Esophagus muscularis mucosa (tissue), 4 donors: ENCODE results near the gene DVL1.

Experiments used
- EP300 ChIP-seq: sonication (generic); formaldehyde crosslinking; IDR thresholded peaks from one replicate; pipeline ENCODE4 v1.6.1; 2017; ENCODE audit warnings: antibody characterized with exemption
- POLR2A ChIP-seq: fragments of 450-650 bp; IDR thresholded peaks from one replicate; pipeline ENCODE4 v1.6.1; 2017; ENCODE audit warnings: antibody characterized with exemption, moderate library complexity, mild to moderate bottlenecking, low read depth
- POLR2AphosphoS5 ChIP-seq, 2 donors: sonication (generic); formaldehyde crosslinking; IDR thresholded peaks; one replicate each; pipeline ENCODE4 v1.6.1; 2017; ENCODE audit warnings: antibody characterized with exemption in 2 of 2
- TF ChIP-seq, protein P1 (sequence below), 3 experiments: fragments of 200-600 bp in 2 of 3; fragments of 450-650 bp in 1 of 3; sonication (generic) in 2 of 3; IDR thresholded peaks; one replicate each; pipeline ENCODE4 v1.5.1; 2017 to 2019; ENCODE audit warnings: antibody characterized with exemption in 3 of 3, mild to moderate bottlenecking in 2 of 3, moderate library complexity in 1 of 3

- TF ChIP-seq, protein P1, sequence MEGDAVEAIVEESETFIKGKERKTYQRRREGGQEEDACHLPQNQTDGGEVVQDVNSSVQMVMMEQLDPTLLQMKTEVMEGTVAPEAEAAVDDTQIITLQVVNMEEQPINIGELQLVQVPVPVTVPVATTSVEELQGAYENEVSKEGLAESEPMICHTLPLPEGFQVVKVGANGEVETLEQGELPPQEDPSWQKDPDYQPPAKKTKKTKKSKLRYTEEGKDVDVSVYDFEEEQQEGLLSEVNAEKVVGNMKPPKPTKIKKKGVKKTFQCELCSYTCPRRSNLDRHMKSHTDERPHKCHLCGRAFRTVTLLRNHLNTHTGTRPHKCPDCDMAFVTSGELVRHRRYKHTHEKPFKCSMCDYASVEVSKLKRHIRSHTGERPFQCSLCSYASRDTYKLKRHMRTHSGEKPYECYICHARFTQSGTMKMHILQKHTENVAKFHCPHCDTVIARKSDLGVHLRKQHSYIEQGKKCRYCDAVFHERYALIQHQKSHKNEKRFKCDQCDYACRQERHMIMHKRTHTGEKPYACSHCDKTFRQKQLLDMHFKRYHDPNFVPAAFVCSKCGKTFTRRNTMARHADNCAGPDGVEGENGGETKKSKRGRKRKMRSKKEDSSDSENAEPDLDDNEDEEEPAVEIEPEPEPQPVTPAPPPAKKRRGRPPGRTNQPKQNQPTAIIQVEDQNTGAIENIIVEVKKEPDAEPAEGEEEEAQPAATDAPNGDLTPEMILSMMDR (IDR thresholded peaks at IDR 0.05) = no peak
- no peak for TF ChIP-seq EP300
- no peak for TF ChIP-seq POLR2A
- TF ChIP-seq POLR2AphosphoS5 (IDR thresholded peaks at IDR 0.05) = no peak
Observed at GRCh38 chr1:1398677-1399186, 49.5 kb upstream of the DVL1 start.
